Measurements from ENCODE around the gene TP53TG3D.
"Not testable (repeated sequence)": the region's sequence is repeated elsewhere in the genome, so short reads cannot be mapped to it uniquely, and the experiment has no call there.

The TP53TG3D gene

GRCh38 chr16:32252986-32253385 lies at the start of gene TP53TG3D:
Gene TP53TG3D, plus strand, starts transcription at chr16:32253286. Its CDS starts 68 bp downstream, at chr16:32253354.
- not testable (repeated sequence) for H3K36me3 Mint-ChIP-seq (ENCODE audit: low read depth); H3K27me3 Mint-ChIP-seq (ENCODE audit: low read depth); H3K4me1 Mint-ChIP-seq (ENCODE audit: low read depth); H3K9me3 Mint-ChIP-seq; H3K4me3 Mint-ChIP-seq; H3K27ac Mint-ChIP-seq

- H3K4me1 Mint-ChIP-seq (ENCODE audit: low read depth); H3K36me3 Mint-ChIP-seq (ENCODE audit: low read depth); H3K27ac Mint-ChIP-seq; H3K4me3 Mint-ChIP-seq; H3K27me3 Mint-ChIP-seq (ENCODE audit: low read depth); H3K9me3 Mint-ChIP-seq: not testable (repeated sequence)
Observed at GRCh38 chr16:32253507-32253906, 421 bp downstream of the TP53TG3D start.

GRCh38 chr16:32261526-32261925 lies 8.4 kb downstream of the TP53TG3D start:
- H3K9me3 Mint-ChIP-seq; H3K4me1 Mint-ChIP-seq (ENCODE audit: low read depth); H3K36me3 Mint-ChIP-seq (ENCODE audit: low read depth); H3K27ac Mint-ChIP-seq; H3K4me3 Mint-ChIP-seq; H3K27me3 Mint-ChIP-seq (ENCODE audit: low read depth): not testable (repeated sequence)

DNA sequence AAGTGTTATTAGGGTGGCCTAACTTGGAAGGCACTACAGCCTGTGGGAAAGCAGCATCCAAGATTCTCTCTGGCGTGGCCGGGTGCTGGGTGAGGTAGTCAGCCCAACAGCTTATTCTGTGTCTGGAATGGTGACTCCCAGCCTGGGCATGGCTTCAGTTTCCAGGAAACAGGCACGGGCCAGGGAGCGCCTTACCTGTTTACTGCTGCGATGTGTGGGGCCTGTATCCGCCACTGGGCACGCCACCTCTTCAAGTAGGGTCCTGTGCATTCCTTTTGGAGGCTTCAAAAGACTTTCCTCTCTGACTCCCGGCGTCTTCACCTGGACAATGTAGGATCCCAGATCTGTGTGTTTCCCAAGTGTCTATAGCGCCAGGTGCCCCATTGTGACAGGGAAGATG lies 10.5 kb downstream of the TP53TG3D start:
- H3K4me1 Mint-ChIP-seq (ENCODE audit: low read depth); H3K9me3 Mint-ChIP-seq; H3K27ac Mint-ChIP-seq; H3K27me3 Mint-ChIP-seq (ENCODE audit: low read depth); H3K4me3 Mint-ChIP-seq; H3K36me3 Mint-ChIP-seq (ENCODE audit: low read depth): not testable (repeated sequence)

GRCh38 chr16:32281910-32282309 lies 28.8 kb downstream of the TP53TG3D start:
- not testable (repeated sequence) for H3K27ac Mint-ChIP-seq, H3K9me3 Mint-ChIP-seq

DNA sequence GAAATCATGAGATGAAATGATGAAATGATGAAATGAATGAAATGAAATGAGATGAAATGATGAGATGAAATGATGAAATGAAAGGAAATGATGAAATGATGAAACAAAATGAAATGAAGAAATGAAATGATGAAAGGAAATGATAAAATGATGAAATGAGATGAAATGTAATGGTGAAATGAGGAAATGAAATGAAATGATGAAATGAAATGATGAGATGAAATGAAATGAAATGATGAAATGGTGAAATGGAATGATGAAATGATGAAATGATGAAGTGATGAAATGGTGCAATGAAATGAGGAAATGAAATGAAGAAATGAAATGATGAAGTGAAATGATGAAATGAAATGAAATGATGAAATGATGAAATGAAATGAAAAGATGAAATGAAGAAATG lies 29.9 kb downstream of the TP53TG3D start:
- H3K27me3 Mint-ChIP-seq (ENCODE audit: low read depth); H3K4me1 Mint-ChIP-seq (ENCODE audit: low read depth); H3K36me3 Mint-ChIP-seq (ENCODE audit: low read depth); H3K27ac Mint-ChIP-seq; H3K4me3 Mint-ChIP-seq; H3K9me3 Mint-ChIP-seq: not testable (repeated sequence)

More at GRCh38 chr16:32281910-32282309, 28.8 kb downstream of the TP53TG3D start:
- not testable (repeated sequence) for H3K36me3 Mint-ChIP-seq (ENCODE audit: low read depth); H3K27me3 Mint-ChIP-seq (ENCODE audit: low read depth); H3K4me3 Mint-ChIP-seq; H3K4me1 Mint-ChIP-seq (ENCODE audit: low read depth)

DNA sequence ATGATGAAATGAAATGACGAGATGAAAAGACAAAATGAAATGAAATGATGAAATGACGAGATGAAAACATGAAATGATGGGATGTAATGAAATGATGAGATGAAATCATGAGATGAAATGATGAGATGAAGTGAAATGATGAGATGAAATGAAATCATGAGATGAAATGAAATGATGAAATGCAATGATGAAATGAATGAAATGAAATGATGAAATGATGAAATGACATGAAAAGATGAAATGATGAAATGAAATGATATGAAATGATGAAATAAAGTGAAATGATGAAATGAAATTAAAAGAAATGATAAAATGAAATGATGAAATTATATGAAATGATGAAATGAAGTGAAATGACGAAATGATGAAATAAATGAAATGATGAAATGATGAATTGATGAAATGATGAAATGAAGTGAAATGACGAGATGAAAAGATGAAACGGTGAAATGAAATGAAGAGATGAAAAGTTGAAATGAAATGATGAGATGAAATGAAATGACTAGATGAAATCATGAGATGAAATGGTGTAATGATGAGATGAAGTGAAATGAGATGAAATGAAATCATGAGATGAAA lies 30.9 kb downstream of the TP53TG3D start:
- not testable (repeated sequence) for H3K27me3 Mint-ChIP-seq (ENCODE audit: low read depth); H3K27ac Mint-ChIP-seq; H3K4me1 Mint-ChIP-seq (ENCODE audit: low read depth); H3K9me3 Mint-ChIP-seq; H3K36me3 Mint-ChIP-seq (ENCODE audit: low read depth); H3K4me3 Mint-ChIP-seq

- H3K27ac Mint-ChIP-seq; H3K36me3 Mint-ChIP-seq (ENCODE audit: low read depth); H3K27me3 Mint-ChIP-seq (ENCODE audit: low read depth); H3K4me3 Mint-ChIP-seq; H3K9me3 Mint-ChIP-seq; H3K4me1 Mint-ChIP-seq (ENCODE audit: low read depth): not testable (repeated sequence)
Observed at GRCh38 chr16:32284800-32285796, 32.0 kb downstream of the TP53TG3D start.

DNA sequence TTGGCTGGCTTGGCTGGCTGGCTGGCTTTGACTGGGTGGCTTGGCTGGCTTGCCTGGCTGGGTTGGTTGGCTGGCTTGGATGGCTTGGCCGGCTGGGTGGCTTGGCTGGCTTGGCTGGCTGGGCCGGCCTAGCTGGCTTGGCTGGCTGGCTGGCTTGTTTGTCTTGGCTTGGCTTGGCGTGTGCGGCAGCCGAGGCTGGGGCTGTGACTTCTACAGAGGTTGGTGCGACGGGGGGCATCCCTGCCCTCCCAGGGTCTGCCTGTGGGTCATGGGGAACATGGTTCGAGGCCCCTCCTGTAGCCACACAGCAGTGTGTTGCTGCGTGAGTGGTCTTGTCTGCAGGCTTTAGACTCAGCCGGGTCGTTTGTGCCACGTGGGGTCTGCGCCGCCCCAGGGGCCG lies 33.1 kb downstream of the TP53TG3D start:
- not testable (repeated sequence) for H3K36me3 Mint-ChIP-seq (ENCODE audit: low read depth); H3K9me3 Mint-ChIP-seq; H3K27me3 Mint-ChIP-seq (ENCODE audit: low read depth); H3K27ac Mint-ChIP-seq; H3K4me1 Mint-ChIP-seq (ENCODE audit: low read depth); H3K4me3 Mint-ChIP-seq

- not testable (repeated sequence) for H3K4me3 Mint-ChIP-seq; H3K36me3 Mint-ChIP-seq (ENCODE audit: low read depth); H3K27me3 Mint-ChIP-seq (ENCODE audit: low read depth); H3K9me3 Mint-ChIP-seq; H3K27ac Mint-ChIP-seq; H3K4me1 Mint-ChIP-seq (ENCODE audit: low read depth)
Observed at GRCh38 chr16:32287743-32288142, 34.7 kb downstream of the TP53TG3D start.

- not testable (repeated sequence) for H3K9me3 Mint-ChIP-seq; H3K36me3 Mint-ChIP-seq (ENCODE audit: low read depth)
Observed at GRCh38 chr16:32289197-32289596, 36.1 kb downstream of the TP53TG3D start.

DNA sequence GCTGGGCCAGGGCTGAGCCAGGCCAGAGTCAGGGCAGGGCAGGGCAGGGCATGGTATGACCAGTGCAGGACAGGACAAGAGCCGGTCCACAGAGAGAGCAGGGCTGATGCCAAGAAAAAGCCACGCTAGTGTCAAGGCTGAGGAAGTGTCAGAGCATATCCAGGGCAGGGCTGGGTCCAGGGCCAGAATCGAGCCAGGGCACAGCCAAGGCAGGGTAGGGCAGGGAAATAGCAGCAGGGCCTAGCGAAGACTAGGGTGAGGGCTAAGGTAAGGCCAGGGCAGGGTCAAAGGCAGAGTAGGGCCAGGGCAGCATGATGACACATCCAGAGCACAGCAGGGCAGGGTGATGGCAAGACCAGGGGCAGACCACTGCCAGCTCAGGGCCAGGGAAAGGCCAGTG lies 49.7 kb downstream of the TP53TG3D start:
- H3K27me3 Mint-ChIP-seq (ENCODE audit: low read depth); H3K27ac Mint-ChIP-seq; H3K36me3 Mint-ChIP-seq (ENCODE audit: low read depth); H3K4me1 Mint-ChIP-seq (ENCODE audit: low read depth); H3K9me3 Mint-ChIP-seq; H3K4me3 Mint-ChIP-seq: not testable (repeated sequence)

More at GRCh38 chr16:32289197-32289596, 36.1 kb downstream of the TP53TG3D start:
- H3K27ac Mint-ChIP-seq; H3K27me3 Mint-ChIP-seq (ENCODE audit: low read depth); H3K4me3 Mint-ChIP-seq; H3K4me1 Mint-ChIP-seq (ENCODE audit: low read depth): not testable (repeated sequence)
